GM19467 (cell line): Measurements from ENCODE around the gene KRT15.
"Not testable (repeated sequence)": the region's sequence is repeated elsewhere in the genome, so short reads cannot be mapped to it uniquely, and the experiment has no call there.

Experiments
- ATAC-seq: cut with Tn5 transposase; IDR thresholded peaks from one replicate; pipeline ENCODE4 v1.9.1; 2021; ENCODE audit warnings: mild to moderate bottlenecking, moderate library complexity; ENCODE audit not compliant: unreplicated experiment

KRT15 gene

DNA sequence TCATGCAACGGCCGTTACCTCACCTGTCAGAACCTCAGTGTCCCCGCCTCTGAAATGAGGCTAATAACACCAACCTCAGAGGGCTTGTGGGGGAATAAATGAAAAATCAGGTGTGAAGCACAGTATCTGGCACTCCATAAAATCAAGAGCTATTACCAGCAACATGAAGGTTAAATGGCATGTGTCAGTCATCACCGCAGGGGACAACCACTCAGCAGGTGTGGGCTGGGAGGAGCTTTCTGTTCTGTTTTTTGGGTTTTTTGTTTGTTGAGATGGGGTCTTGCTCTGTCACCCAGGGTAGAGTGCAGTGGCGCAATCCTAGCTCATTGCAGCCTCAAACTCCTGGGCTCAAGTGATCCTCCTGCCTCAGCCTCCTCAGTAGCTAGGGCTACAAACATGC, 26.2 kb upstream of the KRT15 start:
- no peak for ATAC-seq

DNA sequence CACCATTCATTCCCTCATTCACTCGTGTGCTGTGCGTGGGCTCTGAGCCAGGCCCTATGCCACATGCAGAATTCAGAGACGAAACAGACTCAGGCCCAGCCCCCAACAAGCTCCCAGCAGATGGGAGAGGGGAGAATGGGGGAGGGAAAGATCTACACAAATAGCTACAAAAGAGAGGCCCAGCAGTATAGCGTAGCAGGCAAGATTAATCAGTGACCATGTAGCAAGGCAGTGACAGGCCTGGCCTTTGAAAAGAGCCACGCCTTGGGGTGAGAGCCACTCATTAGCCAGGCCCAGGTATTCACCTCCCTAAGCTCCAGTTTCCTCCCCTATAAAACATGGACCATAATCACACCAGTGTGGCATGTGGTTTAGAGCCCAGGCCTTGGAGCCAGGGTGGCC, 25.8 kb upstream of the KRT15 start:
- ATAC-seq: no peak

DNA sequence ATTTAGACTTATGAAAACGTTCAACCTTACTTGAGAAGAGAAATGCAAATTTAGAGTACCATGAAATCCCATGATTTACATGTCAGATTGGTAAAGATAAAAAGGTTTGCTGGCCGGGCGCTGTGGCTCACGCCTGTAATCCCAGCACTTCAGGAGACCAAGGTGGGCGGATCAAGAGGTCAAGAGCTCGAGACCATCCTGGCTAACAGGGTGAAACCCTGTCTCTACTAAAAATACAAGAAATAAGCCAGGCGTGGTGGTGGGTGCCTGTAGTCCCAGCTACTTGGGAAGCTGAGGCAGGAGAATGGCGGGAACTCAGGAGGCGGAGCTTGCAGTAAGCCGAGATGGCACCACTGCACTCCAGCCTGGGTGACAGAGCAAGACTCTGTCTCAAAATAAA, 24.1 kb upstream of the KRT15 start:
- ATAC-seq: not testable (repeated sequence)

DNA sequence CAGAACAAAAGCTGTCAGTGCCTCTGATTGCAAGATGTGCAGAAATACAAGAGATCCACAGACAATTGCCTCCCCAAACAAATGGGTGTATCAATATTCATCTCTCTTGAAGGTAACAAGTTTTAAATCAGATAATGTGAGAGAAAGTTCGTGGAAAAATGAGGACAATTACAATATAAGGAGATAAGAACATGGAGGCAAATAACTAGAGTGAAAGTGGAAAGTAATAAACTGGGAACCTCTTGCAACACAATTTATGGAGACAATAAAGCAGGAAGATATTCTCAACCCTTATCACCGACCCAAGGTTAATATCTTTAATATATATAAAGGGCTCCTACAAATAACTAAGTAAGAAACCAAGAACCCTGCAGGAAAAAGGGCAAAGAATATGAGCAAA, 23.7 kb upstream of the KRT15 start:
- ATAC-seq: no peak

DNA sequence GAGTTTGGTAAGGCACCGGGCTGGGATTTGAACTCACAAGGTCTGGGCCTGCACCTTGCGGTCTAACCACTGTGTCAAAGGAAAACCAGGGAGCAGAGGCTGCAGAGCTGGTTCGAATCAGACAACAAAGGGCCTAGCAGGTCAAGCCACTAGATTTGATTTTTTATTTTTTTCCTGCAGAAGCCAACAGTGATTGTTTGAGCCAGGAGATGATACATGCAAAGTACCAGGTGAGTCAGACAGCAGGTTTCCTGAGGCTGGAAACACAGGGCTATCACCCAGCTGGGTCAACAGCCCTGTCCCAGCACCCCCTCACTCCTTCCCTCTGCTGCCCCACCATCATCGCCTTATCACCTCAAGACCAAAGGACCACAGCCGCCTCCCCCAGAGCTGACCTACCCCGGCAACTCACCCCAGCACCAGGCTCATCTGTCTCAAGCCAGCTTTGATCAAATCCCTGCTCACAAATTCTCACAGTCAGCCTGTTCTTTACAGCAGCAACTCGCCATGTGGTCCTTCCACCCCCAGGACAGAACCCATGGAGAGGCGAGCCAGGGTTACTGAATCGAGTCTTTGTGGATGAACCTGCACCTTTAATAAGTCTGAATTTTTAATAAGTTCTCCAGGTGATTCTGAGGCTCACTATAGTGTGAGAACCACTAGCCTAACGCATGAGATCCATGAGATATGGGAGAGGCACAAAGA, 22.4 kb upstream of the KRT15 start:
- no peak for ATAC-seq

DNA sequence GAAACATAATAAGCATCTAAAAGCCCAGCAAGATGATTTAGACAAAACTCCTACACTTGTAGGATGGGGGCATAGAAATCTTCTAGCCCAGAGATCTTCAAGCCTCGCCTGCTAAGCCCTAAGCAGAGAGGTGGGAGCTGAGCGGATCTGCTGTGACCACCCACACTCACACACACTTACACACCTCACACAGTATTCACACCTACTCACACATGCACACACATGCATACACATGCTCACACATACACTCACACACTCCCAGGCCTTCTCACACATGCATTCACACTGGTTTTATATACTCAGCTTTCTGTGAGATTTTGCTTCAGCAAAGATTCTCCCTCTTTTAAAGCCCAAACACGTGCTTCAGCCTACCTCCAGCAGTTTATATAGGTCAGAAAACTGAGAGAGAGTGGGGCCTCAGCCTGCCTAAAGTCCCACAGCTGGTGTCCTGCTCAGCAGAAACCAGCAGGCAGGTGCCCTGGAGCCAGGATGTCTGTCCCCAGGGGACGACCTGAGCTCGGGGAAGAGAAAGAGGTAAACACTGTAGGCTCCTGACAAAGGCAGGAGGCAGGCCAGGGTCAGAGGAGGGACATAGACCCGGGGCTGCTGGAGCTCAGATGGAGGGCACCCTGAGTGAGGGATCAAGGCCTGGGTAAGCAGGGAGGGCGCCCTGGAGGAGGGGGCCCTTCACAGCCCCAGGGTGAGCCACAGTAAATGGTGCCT, 21.4 kb upstream of the KRT15 start:
- no peak for ATAC-seq

DNA sequence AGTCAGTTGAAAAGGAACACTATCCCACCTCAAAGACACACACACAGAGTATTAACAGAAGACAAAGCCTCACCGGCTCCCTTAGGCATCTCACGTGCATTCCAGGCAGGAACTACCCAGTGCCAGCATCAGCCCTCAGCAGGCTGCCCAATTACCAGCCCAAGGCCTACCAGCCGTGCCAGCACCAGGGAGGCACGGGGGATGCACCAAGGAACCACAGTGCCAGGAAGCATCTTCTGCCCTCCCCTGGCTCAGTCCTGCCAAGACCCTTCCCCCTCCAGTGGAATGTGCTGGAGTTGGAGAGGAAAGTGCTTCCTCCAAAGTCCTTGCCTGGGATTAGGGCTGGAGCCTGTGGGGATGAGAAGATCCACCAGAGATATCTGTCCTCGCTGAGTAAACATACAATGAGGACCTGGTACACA, 20.4 kb upstream of the KRT15 start:
- no peak for ATAC-seq

DNA sequence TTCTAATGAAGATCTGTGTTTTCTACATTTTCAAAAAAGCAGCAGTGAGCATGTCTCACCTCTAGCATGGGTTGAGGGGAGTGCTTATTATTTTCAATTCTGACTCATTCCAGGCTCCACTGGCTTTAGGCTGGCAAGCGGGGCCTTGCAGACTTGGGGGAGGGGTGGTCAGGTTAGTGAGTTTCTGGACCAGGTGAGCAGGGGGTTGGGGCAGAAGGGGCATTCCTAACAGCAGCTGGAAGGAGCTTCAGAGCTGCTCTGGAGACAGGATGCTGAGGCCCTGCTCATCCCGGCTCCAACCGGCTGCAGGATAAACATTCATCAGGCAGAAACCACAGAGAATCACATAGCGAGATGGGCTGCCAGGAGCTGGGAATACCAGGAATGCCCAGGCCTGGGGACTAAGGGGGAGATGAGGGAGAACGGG, 19.9 kb upstream of the KRT15 start:
- no peak for ATAC-seq

DNA sequence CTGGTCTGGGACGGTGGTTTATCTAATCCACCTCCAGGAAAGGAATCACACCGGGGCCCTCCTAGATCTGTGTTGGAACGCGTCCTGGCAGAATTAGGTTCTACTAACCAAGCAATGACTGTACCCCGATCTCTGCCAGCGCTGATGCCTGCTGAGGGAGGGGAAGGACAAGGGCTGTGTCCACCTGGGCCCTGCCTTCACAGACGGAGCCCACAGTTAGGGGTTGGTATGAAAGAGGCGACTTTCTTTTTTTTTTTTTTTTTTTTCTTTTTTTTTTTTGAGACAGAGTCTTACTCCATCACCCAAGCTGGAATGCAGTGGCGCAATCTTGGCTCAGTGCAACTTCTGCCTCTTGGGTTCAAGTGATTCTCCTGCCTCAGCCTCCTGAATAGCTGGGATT, 19.3 kb upstream of the KRT15 start:
- ATAC-seq: no peak

DNA sequence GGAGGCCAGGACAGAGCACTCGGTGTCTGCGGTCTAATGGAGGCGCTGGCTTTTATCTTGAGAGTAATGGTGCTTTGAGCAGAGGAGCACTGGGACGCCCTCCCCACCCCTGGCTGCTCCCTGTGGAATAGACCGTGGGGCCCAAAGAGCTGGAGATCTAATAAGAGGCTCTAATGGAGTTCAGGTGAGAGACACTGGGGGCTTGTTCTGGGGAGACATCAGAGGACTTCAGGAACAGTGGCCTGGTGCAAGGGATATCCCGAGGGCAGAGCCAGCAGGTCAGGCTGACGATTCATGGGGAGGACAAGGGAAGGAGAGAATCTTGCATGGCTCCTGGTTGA, 18.9 kb upstream of the KRT15 start:
- no peak for ATAC-seq

DNA sequence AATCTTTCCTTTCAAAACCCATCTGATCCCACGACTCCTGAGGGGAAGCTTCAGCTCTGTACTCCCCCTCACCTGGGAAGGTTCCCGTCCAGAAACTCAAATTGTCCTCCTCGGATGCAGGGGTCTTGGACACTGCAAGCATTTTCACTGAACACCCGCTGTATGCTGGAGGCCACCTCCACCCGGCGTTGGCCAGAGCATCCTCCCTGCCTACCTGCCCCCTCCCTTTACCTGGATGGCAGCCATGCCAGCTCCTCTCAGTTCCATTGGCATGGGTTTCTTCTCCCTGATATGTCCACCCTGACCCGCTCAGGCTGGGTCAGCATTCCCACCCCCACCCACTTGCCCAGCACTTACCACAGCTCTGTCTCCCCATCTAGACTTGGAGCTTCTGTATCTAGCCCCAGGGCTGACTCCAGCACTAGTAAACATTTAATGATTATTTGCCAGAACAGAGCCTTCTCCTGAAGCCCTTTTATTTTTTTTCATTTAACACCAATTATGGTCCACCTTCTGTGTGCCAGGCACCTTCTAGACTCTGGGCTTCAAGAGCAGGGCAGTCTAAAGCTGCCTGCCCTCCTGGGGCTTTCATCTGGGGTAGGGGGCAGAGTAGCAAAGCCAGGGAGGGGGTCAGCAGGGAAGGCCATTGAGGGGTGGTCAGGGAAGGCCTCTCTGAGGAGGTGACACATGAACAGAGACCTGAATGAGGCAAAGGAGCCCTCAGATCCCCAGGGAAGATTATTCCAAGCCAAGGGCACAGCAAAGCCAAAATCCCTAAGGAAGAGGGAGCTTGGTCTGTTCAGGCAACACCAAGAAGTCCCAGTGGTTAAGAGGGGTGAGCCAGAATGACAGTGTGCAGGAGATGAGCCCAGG, 18.3 kb upstream of the KRT15 start:
- ATAC-seq: no peak

DNA sequence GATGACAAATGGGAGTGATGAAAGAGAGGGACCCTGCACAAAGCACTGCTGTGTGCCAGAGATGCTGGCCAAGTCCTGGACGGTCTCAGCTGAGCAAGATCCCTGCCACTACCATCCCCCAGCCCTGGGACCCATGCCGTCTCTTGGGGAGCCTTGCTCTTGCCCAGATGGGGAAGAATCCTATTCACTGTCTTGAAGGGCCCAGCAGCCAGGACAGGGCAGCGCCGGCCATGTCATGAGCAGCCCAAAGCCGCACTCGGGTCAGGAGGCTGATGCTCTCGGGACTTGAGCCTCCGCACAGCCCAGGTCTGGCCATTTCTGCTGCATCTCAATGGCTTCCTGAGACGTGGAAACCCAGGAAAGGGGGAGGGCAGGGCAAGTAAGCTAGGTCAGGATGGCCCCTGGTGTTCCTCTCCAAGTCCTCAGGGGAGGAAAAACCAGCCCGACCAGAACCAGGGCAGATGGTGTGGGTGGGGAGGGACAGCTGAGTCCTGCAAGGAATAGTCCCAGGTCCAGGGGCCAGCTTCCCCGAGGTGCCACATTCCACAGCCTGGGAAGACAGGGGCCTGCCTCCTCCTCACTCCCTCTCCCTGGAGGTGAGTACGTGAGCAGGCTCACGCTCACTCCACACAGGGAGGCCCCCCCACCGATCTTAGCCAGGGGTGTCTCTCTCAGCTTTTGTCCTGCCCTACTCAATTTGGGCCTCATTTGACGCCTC, 17.2 kb upstream of the KRT15 start:
- no peak for ATAC-seq

DNA sequence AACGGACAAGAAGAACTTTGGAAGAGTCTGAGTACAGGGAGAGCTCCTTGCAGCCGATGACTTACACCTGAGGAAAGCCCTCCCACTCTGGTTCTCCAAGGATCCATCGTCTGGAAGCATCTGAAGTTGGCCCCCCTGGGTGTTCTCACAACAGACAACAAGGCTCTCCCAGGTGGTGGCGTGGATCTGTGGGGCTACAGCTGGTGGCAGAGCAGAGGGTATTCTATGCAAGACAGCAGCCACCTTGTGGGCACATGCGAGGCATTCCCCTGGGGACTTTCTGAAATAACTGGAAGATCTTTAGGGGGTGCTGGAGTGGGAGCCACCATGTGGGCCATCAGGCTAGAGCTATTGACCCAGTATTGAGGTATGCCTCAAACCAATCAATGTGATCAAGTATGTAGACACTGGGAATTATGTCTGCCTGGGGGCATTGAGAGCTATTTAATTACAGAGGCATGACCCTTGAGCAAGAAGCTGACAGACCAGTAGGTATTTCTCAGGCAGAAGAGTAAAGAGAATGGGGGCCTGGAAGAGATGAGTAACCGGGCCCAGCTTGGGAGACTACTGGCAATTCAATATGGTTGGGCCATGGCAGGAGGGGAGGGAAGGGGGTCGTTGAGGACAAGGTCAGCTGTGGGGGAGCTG, 16.3 kb upstream of the KRT15 start:
- ATAC-seq: no peak

DNA sequence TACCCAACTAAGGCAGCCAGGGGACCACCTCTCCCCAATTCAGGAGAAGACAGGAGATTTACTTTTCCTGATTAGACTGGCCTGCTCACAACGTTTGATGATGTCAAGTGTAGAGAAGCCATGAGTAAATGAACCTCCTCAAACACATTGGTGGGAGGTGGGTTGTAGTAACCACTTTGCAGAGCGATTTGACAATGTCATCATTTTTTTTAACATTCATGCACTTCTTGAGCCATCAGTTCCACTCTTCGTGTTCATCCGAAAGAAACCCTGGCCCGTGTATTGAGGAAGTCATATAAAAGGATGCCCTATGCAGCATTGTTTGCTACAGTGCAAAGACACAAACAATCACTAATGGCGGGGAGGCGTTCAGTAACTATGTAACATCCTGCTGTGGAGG, 14.9 kb upstream of the KRT15 start:
- ATAC-seq: no peak

DNA sequence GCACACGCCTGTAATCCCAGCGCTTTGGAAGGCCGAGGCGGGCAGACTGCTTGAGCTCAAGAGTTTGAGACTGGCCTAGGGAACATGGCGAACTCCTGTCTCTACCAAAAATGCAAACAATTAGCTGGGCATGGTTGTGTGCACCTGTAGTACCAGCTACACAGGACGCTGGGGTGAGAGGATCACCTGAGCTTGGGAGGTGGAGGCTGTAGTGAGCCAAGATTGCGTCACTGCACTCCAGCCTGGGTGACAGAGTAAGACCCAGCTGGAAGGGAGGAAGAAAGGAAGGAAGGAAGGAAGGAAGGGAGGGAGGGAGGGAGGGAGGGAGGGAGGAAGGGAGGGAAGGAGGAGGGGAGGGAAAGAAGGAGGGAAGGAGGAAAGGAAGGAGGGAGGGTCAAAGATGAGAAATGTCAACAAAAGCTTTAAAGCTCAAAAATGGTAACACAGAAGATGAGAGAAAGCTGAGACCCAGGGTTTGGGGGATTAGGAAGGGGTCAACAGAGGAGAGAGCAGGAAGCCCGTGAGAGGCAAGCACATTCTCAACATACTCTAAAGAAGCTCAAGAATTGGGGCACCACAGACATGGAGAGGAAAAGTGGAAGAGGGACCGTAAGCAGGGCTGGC, 14.4 kb upstream of the KRT15 start:
- ATAC-seq: no peak

DNA sequence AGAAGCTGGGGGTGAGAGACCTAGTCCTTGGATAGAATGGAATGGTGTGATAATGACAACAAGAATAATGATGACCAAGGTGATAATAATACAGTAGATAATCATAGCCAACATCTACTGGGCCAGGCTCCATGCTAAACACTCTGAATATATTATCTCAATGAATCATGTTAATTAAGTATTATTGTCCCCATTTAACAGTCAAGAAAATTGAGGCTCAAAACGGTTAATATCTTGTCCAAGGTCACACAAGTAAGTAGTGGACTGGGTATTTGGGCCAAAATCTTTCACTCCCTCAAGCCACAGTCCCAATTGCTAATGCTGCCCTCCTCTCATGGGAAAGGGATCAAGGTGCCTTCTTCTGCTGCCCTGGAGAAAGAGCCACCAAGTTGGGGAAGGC, 13.3 kb upstream of the KRT15 start:
- no peak for ATAC-seq

DNA sequence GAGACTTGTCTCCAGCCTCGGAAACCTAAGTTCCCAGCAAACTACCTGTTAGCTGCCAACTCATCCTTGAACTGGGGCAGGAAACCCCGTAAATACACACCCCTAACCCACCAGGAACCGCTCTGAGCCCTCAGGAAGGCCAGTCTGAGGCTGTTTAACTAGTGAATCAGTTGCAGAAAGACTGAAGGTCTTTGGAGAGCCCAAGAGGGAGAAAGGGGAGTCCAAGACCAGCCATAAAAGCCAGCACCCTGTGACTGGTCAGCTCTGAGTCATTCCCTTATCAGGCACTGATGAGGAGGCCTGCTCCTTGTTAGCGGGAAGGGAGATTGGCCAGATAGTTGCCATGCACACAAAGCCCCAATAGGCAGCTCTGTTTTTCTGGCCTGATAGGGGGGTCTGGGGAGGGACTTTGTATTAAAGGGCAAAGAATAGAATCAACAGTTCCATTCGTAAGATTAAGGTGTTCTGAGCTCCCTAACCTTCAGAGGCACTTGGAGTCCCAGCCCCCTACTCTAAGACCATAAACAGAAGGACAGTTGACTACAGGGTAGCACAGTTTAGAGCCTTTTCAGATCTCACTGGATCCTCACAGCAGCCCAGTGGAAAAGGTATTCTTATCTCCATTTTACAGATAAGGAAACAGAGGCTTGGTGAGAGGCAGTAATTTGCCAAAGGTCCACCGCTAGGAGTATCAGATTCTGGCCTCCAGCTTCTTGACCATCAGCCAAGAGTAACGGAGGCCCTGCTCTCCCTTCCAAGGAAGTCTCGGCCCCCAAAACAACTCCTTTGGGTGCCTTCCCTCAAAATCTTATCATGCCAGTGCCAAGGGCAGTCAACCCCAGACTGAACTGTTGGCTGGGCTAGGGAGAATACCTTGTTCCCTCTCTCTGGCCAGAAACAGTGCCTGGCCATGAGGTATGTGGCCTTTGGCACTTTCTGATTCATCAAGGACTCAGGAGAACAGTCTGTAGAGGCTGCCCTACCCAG, 11.7 kb upstream of the KRT15 start:
- no peak for ATAC-seq

DNA sequence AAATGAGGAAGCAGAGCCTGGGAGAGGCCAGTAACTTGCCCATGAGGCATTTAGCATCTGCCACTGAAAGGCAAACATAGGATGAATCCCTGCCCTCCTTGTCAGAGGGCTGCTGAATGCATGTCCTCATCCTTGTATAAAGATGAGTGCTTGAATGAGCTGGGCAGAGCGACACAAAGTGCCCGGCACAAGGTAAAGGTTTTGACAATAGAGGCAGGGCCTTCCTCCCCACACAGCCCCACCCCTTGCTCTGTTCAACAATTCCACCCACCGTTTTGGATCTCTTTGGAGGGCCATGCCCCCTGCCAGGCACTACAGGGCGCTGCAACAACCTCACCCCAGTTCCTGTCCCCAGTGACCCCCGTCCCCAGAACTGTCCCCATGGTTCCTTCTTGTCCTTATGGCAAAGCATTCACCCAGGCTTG, 10.8 kb upstream of the KRT15 start:
- ATAC-seq: no peak

DNA sequence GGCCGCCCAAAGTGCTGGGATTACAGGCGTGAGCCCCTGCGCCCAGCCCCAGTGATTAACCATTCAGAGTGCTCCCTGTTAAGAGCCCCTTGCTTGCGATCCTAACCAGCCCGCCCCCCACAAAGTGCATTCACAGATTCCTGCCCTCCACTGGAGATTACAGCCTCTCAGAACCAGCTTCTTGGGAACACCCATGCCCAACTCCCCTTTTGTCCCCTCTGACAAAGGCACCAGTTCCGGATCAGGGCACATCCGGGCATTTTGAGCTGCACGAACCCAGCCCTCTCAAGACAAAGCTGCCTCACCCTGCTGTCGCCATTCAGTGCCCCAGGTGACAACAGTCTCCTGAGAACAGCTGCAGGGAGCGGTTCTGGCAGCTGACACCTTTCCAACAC, 10.3 kb upstream of the KRT15 start:
- ATAC-seq: no peak
